IPS-11a (cell line): Measurements from ENCODE around the gene SMPD1.
A peak's percentile ranks its signal among the peaks of the same experiment; 100 is the strongest.
"Not testable (repeated sequence)": the region's sequence is repeated elsewhere in the genome, so short reads cannot be mapped to it uniquely, and the experiment has no call there.

Source experiments
- H3K4me3 ChIP-seq: one replicate; pipeline ENCODE4 v1.5.1; 2013; ENCODE audit warnings: low read depth, low read length, control low read depth

Gene SMPD1

DNA sequence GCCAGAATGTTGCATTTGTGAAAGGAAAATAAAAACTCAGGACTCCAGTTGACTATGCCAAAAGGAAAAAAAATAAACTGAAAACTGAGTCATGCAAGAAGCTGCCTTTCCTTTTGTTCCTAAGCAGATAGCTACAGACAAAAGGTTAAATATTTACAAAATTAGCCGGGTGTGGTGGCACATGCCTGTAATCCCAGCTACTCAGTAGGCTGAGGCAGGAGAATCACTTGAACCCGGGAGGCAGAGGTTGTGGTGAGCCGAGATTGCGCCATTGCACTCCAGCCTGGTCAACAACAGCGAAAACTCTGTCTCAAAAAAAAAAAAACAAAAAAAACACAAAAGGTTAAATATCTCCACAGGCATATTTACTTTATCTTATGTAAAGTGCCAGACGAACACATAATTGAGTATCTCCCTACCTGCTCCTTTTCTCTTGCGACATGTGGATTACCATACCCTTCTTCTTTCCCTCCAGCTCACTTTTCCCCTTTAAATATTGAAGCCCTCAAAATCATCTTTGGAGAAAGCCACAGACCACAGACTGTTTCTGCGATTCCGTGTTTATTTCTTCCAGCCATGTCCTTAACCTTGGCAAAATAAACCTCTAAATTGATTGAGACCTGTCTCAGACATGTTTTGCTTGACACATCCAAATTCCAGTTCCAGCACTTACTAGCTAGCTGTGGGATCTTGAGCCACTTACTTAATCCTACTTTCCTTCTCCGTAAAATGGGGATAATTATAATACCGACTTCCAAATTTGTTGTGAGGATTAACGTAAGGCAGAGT is 2.3 kb upstream of the SMPD1 start:
- no peak overlapping the region for H3K4me3 ChIP-seq

DNA sequence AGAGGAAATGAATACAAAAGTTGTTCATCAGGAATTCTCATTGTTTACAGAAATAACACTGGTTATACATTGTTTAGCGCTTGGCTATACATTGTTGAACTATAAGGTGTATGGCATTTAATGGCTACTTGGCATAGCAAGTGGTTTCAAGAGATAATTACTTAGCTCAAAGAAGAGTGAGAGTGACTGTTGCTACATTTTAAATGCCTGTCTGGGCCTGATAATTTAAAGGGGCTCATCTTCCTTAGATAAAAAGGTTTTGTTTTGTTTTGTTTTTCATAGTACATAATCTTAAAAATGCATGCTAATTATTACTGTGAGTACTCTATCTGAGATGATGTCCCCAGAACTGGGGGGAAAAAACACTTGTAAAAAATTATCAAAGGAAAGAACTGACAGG is 1.5 kb upstream of the SMPD1 start:
- no peak overlapping the region for H3K4me3 ChIP-seq

DNA sequence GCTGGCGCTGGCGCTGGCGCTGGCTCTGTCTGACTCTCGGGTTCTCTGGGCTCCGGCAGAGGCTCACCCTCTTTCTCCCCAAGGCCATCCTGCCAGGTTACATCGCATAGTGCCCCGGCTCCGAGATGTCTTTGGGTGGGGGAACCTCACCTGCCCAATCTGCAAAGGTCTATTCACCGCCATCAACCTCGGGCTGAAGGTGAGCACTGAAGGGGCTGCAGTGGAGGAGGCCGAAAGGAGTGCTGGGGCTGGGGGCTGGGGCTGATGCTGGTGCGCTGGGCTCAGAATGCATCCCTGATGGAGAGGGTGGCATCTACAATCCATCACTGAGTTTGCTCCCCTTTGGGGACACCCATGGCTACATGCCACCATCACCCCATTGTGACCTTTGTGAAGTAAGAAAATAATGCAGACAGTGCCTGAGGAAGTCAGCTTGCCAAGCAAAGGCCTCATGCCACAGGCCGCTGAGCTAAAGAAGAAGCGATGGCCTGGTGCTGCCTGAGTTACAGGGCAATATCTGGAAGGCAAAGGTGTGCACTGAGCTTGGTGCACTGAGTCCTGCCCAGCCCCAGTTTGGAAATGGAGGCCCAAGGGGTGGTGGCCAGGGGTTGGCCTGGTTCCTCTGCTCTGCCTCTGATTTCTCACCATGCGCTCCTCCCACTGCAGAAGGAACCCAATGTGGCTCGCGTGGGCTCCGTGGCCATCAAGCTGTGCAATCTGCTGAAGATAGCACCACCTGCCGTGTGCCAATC is 620 bp downstream of the SMPD1 start:
- peak overlapping the region; percentile 54 for H3K4me3 ChIP-seq

DNA sequence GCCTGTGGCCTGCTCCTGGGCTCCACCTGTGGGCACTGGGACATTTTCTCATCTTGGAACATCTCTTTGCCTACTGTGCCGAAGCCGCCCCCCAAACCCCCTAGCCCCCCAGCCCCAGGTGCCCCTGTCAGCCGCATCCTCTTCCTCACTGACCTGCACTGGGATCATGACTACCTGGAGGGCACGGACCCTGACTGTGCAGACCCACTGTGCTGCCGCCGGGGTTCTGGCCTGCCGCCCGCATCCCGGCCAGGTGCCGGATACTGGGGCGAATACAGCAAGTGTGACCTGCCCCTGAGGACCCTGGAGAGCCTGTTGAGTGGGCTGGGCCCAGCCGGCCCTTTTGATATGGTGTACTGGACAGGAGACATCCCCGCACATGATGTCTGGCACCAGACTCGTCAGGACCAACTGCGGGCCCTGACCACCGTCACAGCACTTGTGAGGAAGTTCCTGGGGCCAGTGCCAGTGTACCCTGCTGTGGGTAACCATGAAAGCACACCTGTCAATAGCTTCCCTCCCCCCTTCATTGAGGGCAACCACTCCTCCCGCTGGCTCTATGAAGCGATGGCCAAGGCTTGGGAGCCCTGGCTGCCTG is 1.4 kb downstream of the SMPD1 start:
- H3K4me3 ChIP-seq = no peak overlapping the region

DNA sequence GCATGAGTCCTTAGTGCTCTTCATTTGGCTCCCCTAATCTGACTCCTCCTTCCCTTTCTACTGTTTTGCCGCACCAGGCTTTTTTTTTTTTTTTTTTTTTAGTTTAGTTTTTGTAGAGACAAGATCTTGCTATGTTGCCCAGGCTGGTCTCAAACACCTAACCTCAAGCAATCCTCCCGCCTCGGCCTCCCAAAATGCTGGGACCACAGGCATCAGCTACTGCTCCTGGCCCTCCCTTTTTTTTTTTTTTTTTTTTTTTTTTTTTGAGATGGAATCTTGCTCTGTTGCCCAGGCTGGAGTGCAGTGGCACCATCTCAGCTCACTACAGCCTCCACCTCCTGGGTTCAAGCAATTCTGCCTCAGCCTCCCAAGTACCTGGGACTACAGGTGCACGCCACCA is 2.0 kb downstream of the SMPD1 start:
- not testable (repeated sequence) for H3K4me3 ChIP-seq

DNA sequence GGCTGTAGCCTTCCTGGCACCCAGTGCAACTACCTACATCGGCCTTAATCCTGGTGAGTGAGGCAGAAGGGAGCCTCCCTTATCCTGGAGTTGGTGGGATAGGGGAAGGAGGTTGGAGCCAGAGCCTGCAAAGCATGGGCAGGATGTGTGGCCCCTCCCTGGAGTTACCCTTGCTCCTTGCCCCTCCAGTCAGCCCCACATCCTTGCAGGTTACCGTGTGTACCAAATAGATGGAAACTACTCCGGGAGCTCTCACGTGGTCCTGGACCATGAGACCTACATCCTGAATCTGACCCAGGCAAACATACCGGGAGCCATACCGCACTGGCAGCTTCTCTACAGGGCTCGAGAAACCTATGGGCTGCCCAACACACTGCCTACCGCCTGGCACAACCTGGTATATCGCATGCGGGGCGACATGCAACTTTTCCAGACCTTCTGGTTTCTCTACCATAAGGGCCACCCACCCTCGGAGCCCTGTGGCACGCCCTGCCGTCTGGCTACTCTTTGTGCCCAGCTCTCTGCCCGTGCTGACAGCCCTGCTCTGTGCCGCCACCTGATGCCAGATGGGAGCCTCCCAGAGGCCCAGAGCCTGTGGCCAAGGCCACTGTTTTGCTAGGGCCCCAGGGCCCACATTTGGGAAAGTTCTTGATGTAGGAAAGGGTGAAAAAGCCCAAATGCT is 3.9 kb downstream of the SMPD1 start:
- H3K4me3 ChIP-seq = no peak overlapping the region

DNA sequence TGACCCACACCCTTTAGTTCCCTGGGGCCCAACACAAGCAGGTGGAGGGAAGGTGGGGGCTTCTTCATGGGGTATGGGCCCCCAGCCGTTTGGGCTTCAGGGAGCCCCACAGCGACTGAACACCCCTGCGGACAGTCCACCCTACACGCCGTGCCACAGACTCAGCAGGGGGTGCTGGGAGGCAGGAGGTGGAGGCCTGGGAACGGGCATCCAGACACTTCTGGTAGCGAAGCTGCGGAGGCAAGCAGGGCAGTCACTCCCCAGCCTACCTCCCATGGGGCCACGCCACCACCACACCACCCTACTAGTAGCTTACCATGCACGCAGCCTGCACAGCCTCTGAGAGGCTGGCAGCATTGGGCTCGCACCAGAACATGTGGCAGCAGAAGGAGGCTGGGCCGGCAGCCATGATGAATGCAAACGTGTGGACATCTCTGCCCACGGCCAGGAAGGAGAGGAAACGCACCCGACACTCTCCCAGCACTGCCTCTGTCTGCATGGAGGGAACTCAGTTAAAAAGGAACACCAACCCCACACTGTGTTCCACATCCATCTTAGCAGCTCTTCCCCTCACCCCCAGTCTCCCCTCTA is 5.3 kb downstream of the SMPD1 start:
- H3K4me3 ChIP-seq = no peak overlapping the region

DNA sequence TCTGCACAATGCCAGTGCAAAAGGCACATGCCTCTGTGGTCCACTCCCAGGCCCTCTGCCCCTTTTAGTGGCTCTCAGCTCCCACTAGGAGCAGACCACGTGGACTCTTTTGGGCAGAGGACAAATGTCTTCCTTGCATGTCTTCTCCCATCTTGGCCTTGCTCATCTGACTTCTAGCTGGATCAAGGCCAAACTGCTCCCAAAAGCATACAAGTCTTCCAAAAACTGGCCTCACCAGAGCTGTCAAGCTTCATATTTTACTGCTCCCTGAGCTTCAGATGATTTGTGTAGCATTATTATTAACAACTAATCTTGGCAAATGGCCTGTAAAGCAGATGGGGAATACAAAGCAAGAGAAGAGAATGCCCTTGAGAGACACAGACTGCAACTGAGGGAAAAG is 6.9 kb downstream of the SMPD1 start:
- H3K4me3 ChIP-seq = no peak overlapping the region

DNA sequence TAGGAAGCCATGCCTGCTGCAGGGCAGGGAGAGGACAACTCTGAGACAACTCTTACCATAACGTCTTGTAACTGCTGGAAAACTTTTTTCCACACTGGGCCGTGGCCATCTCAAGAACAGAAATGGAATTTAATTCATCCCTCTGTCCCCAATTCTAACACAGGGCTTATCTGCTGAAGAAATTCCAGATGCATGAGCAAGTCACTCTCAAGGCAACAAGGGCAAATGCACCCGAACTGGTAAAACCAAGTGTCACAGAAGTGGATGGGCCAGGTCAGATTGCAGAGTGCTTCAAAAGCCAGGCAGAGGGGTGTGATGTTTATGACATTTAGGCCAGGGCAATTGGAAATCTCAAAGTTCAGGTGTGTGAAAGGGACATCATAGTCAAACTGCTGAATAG is 7.4 kb downstream of the SMPD1 start:
- no peak overlapping the region for H3K4me3 ChIP-seq

DNA sequence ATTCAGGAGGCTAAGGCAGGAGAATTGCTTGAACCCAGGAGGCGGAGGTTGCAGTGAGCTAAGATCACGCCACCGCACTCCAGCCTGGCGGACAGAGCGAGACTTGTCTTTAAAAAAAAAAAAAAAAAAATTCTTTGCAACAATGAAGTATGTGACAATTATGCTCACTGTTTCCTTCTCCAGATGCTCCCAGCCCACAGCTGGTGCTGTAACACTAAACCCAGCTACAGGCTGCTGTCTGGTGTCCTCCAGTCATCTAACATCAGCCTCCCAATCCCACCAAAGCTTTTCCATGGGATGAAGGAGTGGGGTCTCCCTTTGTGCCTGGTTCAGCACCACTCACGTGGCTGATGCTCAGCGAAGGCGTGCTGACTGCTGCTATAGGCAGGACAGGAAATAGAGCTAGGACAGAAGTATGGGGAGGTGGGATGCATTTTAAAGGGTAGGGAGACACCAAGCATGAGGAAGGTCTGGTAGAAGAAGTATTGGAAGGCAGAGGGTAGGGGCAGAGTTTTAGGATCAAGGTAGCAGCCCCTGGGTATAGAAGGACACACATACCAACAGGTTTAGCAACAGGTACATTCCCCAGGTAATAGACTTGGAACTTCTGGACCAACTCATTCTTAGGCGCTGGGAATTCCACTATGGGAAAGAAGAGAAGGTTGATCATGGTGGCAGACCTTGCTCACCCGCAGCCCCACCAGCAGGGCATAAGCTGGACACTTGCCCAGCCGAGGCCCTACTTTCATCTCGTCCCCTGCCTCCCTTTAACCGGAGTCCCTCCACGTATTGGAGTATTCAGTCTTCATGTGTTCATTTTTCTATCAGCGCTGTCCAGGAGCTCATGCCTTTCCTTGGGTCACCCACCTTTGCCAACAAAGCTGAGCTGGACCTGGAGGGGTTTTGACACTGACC is 10.4 kb downstream of the SMPD1 start:
- H3K4me3 ChIP-seq = no peak overlapping the region

DNA sequence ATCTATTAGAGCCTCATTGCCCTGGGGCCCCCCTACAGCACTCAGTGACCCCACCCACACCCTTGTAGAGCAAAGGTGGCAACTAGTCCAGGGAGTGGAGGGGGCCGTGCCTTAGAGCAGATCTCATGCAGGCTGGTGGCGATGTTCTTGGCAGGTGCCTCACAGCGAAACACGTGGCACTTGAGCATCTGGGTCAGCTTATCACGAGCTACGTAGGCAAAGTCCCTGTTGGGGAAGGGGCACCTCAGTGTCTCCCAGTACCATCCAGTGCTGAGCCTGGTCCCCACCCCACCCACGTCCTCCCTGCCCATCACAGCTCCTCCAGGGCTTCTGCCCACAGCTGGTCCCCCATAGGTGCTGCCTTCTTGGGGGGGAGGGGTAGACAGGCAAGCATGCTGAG is 11.2 kb downstream of the SMPD1 start:
- no peak overlapping the region for H3K4me3 ChIP-seq

DNA sequence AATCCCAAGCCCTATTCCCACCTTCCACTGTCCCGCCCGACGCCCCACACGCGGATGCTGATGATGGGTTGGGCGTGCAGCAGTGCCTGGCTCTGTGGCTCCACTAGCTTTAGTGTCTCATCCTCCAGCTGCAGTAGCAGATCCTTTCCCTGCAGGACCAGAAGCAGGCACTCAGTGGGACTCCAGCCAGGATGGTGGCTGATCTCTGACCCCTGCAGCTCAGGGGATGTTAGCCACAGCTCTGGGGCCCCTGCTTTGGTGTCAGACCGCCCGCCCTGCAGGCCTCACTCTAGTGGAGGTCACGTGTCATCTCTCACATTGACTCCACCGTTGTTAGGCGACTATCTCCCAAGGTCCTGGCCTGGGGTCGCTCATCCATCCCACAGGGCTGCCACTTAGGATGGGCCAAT is 11.8 kb downstream of the SMPD1 start:
- H3K4me3 ChIP-seq = no peak overlapping the region

DNA sequence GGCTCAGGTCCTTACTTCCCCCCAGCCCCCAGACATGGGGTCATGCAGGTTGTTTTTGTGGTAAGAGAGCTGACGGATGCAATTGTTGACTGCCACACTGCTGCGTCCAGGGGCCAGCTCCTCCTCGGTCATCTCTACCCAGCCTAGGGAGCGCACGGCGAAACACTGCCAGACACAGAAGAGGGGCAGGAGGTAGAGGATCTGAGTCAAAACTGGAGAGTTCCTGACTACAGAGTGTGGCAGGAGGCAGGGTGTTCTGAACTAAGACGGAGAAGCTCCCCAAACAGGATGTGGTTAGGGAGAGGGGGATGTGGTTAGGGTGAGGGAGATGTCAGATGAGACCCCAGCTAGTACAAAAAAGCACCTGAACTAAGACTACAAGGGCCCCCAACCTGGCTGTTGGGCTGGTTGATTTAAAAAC is 12.3 kb downstream of the SMPD1 start:
- no peak overlapping the region for H3K4me3 ChIP-seq

DNA sequence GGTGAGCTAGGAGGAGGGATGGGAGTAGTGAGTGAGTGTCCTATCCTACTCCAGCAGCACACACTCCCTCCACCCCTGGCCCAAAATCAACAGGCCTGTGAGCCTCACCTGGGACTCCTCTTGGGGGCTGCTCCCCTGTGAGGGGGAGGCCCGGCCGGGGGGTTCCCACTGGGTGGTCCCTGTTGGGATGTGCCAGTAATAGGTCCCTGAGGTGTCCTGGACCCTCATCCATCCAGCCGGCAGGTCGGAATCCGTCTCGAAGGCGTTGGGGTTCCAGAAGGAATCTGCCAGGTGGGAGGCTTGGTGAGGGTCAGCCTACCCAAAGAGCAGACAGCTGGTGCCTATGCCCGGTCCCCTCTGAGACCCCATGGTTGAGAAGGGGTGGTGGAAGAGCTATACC is 13.3 kb downstream of the SMPD1 start:
- no peak overlapping the region for H3K4me3 ChIP-seq

DNA sequence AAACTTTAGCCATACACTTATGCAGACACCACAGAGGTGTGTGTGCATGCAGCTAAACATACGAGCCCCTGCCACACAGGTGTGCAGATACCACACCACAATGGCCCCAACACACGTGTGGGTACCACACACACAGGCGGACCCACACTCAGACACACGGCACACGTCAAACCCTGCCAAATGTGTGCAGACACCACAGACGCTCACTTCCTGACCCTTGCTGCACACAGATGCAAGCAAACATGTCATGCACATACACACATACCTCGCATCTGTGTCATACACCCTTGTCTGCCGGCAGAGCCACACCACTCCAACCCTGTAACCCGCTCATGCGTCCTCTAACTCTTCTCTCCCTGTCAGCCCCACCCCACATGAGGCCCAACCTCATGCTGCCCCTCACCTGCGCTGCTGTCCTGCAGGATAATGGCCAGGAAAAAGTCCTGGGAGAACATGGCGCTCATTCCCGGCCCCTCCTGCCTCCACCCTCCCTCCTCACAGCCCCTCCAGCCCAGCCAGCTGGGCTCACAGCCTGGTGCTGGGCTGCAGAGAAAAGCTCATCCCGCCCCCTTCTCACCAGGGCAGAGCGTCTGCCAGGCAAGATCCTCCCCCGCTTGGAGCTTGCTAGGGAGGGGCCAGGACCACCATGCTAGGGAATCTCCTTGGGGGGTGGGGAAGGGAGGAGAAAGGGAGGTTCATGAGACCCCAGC is 14.2 kb downstream of the SMPD1 start:
- no peak overlapping the region for H3K4me3 ChIP-seq

DNA sequence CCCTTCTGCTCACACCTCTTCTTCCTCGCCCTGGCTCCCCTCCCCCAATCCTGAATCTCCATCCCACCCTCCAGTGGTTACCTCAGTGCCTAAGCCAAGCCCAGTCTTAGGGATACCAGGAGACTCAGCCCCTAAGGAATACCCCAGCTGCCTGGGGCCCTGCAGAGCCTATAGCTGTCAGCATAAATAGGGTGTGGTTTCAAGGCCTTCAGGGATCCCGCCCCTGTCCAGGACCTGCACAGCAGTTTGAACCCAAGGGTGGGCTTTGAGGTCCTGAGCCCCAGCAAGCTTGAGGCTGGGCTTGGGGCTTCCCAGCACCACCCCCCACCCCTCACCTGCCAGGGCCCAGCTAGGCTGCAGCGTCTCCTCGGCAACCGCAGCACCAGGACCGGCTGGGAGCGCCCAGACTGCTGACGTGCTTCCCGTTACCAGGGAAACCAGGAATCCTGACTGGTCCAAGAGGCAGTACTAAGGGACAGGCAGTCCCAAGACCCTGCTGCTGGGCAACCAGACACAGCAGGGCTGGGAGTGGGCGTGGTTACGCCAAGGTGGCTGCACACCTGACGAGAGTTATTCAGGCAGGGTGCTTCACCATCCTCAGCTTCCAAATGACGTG is 14.9 kb downstream of the SMPD1 start:
- no peak overlapping the region for H3K4me3 ChIP-seq

DNA sequence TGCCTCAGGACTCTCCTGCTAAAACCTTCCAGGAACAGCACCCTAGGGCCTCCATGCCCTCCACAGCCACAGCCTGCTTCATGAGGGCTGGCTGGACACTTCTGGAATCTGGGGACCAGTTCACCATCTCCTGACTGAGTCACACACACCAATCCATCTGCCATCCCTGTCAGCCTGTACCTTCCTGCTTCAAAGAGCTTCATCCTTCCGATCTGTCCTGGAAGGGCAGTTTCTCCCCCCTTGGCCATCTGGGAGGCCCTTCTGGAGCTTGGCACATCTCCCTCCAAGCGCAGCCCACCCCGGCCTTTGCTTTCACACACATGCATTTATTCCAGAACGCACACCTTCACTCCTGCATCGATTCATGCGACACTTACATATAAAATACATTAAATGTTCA is 15.6 kb downstream of the SMPD1 start:
- H3K4me3 ChIP-seq = no peak overlapping the region

DNA sequence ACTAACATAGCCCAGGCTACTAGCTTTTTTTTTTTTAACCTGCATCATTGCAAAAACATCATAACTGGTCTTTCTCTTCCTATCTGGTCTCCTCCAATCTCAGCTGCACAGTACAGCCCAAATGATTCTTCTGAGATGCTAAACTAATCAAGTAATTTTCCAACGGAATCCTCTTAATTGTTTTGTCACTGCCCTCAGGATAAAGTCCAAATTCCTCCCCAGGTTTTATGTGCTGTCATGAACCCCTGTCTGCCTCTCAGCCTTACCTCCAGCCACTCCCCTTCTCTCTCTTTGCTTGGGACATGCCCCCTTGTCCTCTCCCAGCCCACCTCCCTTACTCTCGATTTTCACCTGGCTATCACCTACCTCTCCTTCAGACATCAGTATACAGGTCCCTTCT is 16.1 kb downstream of the SMPD1 start:
- no peak overlapping the region for H3K4me3 ChIP-seq
